K562 (cell line): ENCODE results near the gene NDUFC2. TPM values are rescaled to one million over a fixed set of nuclear protein-coding genes. Genes with fewer than 3 reads are reported as not detected.

Source experiments
- ATAC-seq: fragments of 200-7000 bp; cut with Tn5 transposase; 3 replicates; pipeline ENCODE4 v1.9.1; 2020; ENCODE audit warnings: moderate library complexity
- BruUV-seq: library from RNA; stranded (reverse); fragments of 400-500 nt; replicated peaks from 2 replicates; lab custom pipeline; 2021; lab: Mats Ljungman, UMichigan
- CTCF ChIA-PET: fragments of 300-600 bp; formaldehyde crosslinking; extraction: SDS; loops from one replicate; lab custom pipeline; 2021; ENCODE audit warnings: low intra/inter-chr PET ratio; lab: Yijun Ruan, JAX
- POLR2A ChIA-PET: fragments of 300-600, 350-650 bp; sonication (Branson Sonifier 250); formaldehyde crosslinking; extraction: SDS; loops from one replicate; lab custom pipeline; 2021; ENCODE audit warnings: antibody characterized with exemption, inconsistent platforms; lab: Yijun Ruan, JAX
- DNase-seq, 4 experiments: peaks; one replicate each; pipeline versions ENCODE4 v3.0.0 to v3.0.0-alpha.2; 2011 to 2018; ENCODE audit warnings: low spot score in 3 of 4, mixed read lengths in 3 of 4; ENCODE audit errors: extremely low read depth in 1 of 4
- FAIRE-seq: peaks from 2 replicates; lab custom pipeline; 2011; peaks lifted over from hg19 to GRCh38; lab: Jason Lieb, UNC
- H2AFZ ChIP-seq: 2 replicates; pipeline ENCODE4 v1.6.0; 2011; ENCODE audit warnings: low read depth, low read length, control low read depth, inconsistent platforms
- H3K27ac ChIP-seq: fragments of 200-600 bp; 3 replicates; pipeline ENCODE4 v1.8.0; 2011; ENCODE audit warnings: low read depth, mild to moderate bottlenecking, control low read depth, inconsistent platforms, low read length, moderate library complexity, mixed read lengths; ENCODE audit errors: extremely low read depth
- H3K27me3 ChIP-seq, 2 experiments: fragments of 300-600 bp in 1 of 2; 2 replicates in 1 of 2; 3 replicates in 1 of 2; pipeline versions ENCODE4 v1.6.0 to v1.8.0; 2011; ENCODE audit warnings: inconsistent platforms in 2 of 2, low read length in 2 of 2, mild to moderate bottlenecking in 1 of 2, mixed read lengths in 1 of 2, moderate library complexity in 1 of 2; ENCODE audit not compliant: control insufficient read depth in 2 of 2, insufficient read depth in 2 of 2
- H3K36me3 ChIP-seq: fragments of 300-600 bp; 3 replicates; pipeline ENCODE4 v1.8.0; 2011; ENCODE audit warnings: mild to moderate bottlenecking, low read length, inconsistent platforms; ENCODE audit not compliant: control insufficient read depth, insufficient read depth
- H3K4me1 ChIP-seq, 2 experiments: fragments of 200-600 bp in 1 of 2; replicated peaks in 1 of 2; 2 replicates in 1 of 2; 3 replicates in 1 of 2; pipeline versions ENCODE4 v1.5.1 to v1.8.0; 2011; ENCODE audit warnings: inconsistent platforms in 2 of 2, low read length in 2 of 2, mild to moderate bottlenecking in 1 of 2, mixed read lengths in 1 of 2, moderate library complexity in 1 of 2; ENCODE audit not compliant: control insufficient read depth in 2 of 2, insufficient read depth in 2 of 2
- H3K4me2 ChIP-seq: 2 replicates; pipeline ENCODE4 v1.6.1; 2011; ENCODE audit warnings: low read length, control low read depth, inconsistent platforms, mixed read lengths; ENCODE audit not compliant: insufficient read depth
- H3K4me3 ChIP-seq: fragments of 200-600 bp; sonication (generic), shearing (Covaris generic); 2 replicates; pipeline ENCODE4 v1.5.1; 2016; ENCODE audit warnings: control low read depth, inconsistent platforms
- H3K79me2 ChIP-seq: fragments of 200-600 bp; 3 replicates; pipeline ENCODE4 v1.8.0; 2011; ENCODE audit warnings: low read length, inconsistent platforms; ENCODE audit not compliant: control insufficient read depth, insufficient read depth
- H3K9ac ChIP-seq, 2 experiments: 2 replicates each; pipeline versions ENCODE4 v1.6.0 to v1.6.1; 2011; ENCODE audit warnings: low read depth in 2 of 2, low read length in 2 of 2, control low read depth in 1 of 2, inconsistent platforms in 1 of 2, mild to moderate bottlenecking in 1 of 2, mixed read lengths in 1 of 2; ENCODE audit not compliant: insufficient read depth in 1 of 2
- H3K9me1 ChIP-seq: one replicate; pipeline ENCODE4 v1.6.0; 2011; ENCODE audit warnings: inconsistent platforms, mild to moderate bottlenecking, low read length, moderate library complexity; ENCODE audit not compliant: control insufficient read depth, insufficient read depth
- H3K9me3 ChIP-seq: replicated peaks from 2 replicates; pipeline ENCODE4 v1.5.1; 2011; ENCODE audit warnings: low read depth, low read length, inconsistent platforms; ENCODE audit not compliant: control insufficient read depth, insufficient read depth
- H4K20me1 ChIP-seq: replicated peaks from 2 replicates; pipeline ENCODE4 v1.6.1; 2011; ENCODE audit warnings: low read length, inconsistent platforms, mixed read lengths; ENCODE audit not compliant: control insufficient read depth, insufficient read depth
- CCAR2 ChIP-seq: fragments of 200-400 bp; formaldehyde crosslinking; IDR thresholded peaks from 2 replicates; pipeline ENCODE4 v1.6.1; 2017; ENCODE audit warnings: mild to moderate bottlenecking, low read depth, low read length
- RBM34 ChIP-seq: fragments of 200-400 bp; formaldehyde crosslinking; IDR thresholded peaks from 2 replicates; pipeline ENCODE4 v1.6.1; 2018; ENCODE audit warnings: low read length, borderline replicate concordance; ENCODE audit not compliant: insufficient read depth
- RCOR1 ChIP-seq, 2 experiments: IDR thresholded peaks; 2 replicates each; pipeline ENCODE4 v1.6.1; 2012; ENCODE audit warnings: low read depth in 2 of 2, low read length in 2 of 2, borderline replicate concordance in 1 of 2, improper control_type of control experiment in 1 of 2
- ZNF644 ChIP-seq: fragments of 200-800 bp; sonication (Bioruptor generic); IDR thresholded peaks from 2 replicates; pipeline ENCODE4 v1.6.1; 2016; ENCODE audit warnings: low read depth, missing genetic modification characterization, missing compliant biosample characterization
- WGBS: fragments of 100-300 bp; shearing (Covaris generic); methylation state at CpG from one replicate; pipeline ENCODE4 v1.1.6; 2016; ENCODE audit warnings: low coverage, mixed read lengths; ENCODE audit not compliant: insufficient coverage; ENCODE audit errors: missing lambda C conversion rate; 5-methylcytosine and 5-hydroxymethylcytosine counted together
- in situ Hi-C: fragments of 300-500 bp; cut with MboI; formaldehyde crosslinking; loops from 4 replicates; pipeline ENCODE4 v1.15.0; 2018; ENCODE audit warnings: inconsistent platforms, mixed read lengths
- intact Hi-C: fragments of 100-400 bp; cut with micrococcal nuclease; formaldehyde crosslinking; loops from 2 replicates; pipeline ENCODE4 v1.14.2; 2022
- polyA plus RNA-seq, 8 experiments: library from polyadenylated mRNA; depleted of rRNA in 4 of 8; stranded (reverse) in 5 of 8; unstranded in 3 of 8; fragments of >200 nt; fragmentation: Nextera tagmentation in 2 of 8; fragmentation: Illumina TruSeq in 1 of 8; extraction: Ambion mirVana in 2 of 8; extraction: Trizol in 1 of 8; gene quantifications; 2 replicates each; pipeline versions ENCODE4 v1.2.1 to v1.2.3, GENCODE V29; 2011 to 2014; ENCODE audit warnings: inconsistent platforms in 1 of 8, missing spikeins in 1 of 8
- total RNA-seq, 7 experiments: library from RNA; depleted of rRNA in 6 of 7; stranded (reverse); fragments of >200 nt in 6 of 7; fragmentation: Illumina TruSeq in 2 of 7; extraction: Trizol in 2 of 7; gene quantifications; 2 replicates each; pipeline versions ENCODE4 v1.2.1 to v1.2.3, GENCODE V29; 2011 to 2021; ENCODE audit warnings: low replicate concordance in 1 of 7
- TF ChIP-seq, protein P1 (sequence below): fragments of 250-450 bp; sonication (Bioruptor Pico); IDR thresholded peaks from 2 replicates; pipeline ENCODE4 v1.5.0; 2021; ENCODE audit warnings: mild to moderate bottlenecking, borderline replicate concordance
- TF ChIP-seq, protein P2 (sequence below), 2 experiments: fragments of 450-650 bp; conservative IDR thresholded peaks; 2 replicates each; pipeline ENCODE4 v1.6.1; 2017; ENCODE audit warnings: mild to moderate bottlenecking in 2 of 2, moderate library complexity in 2 of 2

NDUFC2 gene
- total and polyA plus RNA-seq, 9 of the 15 experiments (the other 6 are each of a cell fraction or from before 2014, with no cell fraction given) = 168 to 1,119 (median 442) TPM

DNA sequence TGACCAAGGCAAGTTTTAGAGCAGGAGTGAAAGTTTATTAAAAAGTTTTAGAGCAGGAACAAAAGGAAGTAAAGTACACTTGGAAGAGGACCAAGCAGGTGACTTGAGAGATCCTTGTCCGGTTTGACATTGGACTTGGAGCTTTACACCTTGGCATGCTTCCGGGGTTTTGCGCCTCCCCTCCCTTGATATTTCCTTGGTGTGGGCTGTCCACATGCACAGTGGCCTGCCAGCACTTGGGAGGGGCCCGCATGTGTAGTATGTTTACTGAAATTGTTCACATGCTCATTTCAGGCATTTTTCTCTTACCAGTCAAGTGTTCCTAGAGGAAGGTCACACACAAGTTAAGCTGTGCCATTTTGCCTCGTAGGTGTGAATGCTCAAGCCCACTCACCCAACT, 35.0 kb downstream of the NDUFC2 start:
- no TSS peak for BruUV-seq
- H4K20me1 ChIP-seq = no peaks in the 10 kb centered on the region
- no peak overlapping the region for H3K4me3 ChIP-seq
- no peak overlapping the region for H2AFZ ChIP-seq
- DNase-seq = no peak
- H3K9ac ChIP-seq = no peak overlapping the region
- H3K27me3 ChIP-seq = no peaks in the 10 kb centered on the region; a peak in 1 of 5 replicates
- ATAC-seq = no peak
- no peaks in the 10 kb centered on the region for H3K9me1 ChIP-seq
- in situ Hi-C loops = no loop called here
- POLR2A ChIA-PET = interaction anchor here (0.7 kb wide), 1 partner anchor 410 kb away, joined by 3 read pairs; no protein-coding TSS in a partner anchor
- no peaks in the 10 kb centered on the region for H3K9me3 ChIP-seq
- no peaks in the 10 kb centered on the region for H3K36me3 ChIP-seq
- TF ChIP-seq ZNF644 (tag) (no peak), CCAR2 (no peak), RCOR1 (IDR thresholded peaks at IDR 0.05; ENCODE audit: borderline replicate concordance in 1 of 2, low read depth in 2 of 2, low read length in 2 of 2) (no peak), RBM34 (no peak)
- TF ChIP-seq, protein P1, sequence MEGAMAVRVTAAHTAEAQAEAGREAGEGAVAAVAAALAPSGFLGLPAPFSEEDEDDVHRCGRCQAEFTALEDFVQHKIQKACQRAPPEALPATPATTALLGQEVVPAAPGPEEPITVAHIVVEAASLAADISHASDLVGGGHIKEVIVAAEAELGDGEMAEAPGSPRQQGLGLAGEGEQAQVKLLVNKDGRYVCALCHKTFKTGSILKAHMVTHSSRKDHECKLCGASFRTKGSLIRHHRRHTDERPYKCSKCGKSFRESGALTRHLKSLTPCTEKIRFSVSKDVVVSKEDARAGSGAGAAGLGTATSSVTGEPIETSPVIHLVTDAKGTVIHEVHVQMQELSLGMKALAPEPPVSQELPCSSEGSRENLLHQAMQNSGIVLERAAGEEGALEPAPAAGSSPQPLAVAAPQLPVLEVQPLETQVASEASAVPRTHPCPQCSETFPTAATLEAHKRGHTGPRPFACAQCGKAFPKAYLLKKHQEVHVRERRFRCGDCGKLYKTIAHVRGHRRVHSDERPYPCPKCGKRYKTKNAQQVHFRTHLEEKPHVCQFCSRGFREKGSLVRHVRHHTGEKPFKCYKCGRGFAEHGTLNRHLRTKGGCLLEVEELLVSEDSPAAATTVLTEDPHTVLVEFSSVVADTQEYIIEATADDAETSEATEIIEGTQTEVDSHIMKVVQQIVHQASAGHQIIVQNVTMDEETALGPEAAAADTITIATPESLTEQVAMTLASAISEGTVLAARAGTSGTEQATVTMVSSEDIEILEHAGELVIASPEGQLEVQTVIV (CRISPR knock-in tag) = no peak
- TF ChIP-seq, protein P2, sequence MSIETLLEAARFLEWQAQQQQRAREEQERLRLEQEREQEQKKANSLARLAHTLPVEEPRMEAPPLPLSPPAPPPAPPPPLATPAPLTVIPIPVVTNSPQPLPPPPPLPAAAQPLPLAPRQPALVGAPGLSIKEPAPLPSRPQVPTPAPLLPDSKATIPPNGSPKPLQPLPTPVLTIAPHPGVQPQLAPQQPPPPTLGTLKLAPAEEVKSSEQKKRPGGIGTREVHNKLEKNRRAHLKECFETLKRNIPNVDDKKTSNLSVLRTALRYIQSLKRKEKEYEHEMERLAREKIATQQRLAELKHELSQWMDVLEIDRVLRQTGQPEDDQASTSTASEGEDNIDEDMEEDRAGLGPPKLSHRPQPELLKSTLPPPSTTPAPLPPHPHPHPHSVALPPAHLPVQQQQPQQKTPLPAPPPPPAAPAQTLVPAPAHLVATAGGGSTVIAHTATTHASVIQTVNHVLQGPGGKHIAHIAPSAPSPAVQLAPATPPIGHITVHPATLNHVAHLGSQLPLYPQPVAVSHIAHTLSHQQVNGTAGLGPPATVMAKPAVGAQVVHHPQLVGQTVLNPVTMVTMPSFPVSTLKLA (conservative IDR thresholded peaks at IDR 0.05) = no peak
- TF ChIP-seq, all 486 proteins: peak for 0
- 60% methylated on average over 5 of the region's 5 CpGs for WGBS
- CTCF ChIA-PET = no interaction called here
- peaks cover 28% of the 10 kb centered on the region in 2 experiments for H3K4me1 ChIP-seq
- FAIRE-seq = no peak
- intact Hi-C loops = loop anchor here (5.0 to 10.0 kb wide), 3 partner anchors 42 to 390 kb away; partner anchors contain the start of genes AAMDC and RSF1
- no peak overlapping the region for H3K4me2 ChIP-seq
- H3K79me2 ChIP-seq = no peaks in the 10 kb centered on the region
- H3K27ac ChIP-seq = no peak overlapping the region
